NCI-H128 (cell line): ENCODE results near the gene SREBF1.

Experiments used
- DNase-seq: peaks from one replicate; lab custom pipeline; 2025; ENCODE audit not compliant: unreplicated experiment; lab: John Stamatoyannopoulos, UW

SREBF1 gene

GRCh38 chr17:17783116-17783824, 53.5 kb downstream of the SREBF1 start:
- peak; percentile 71 for DNase-seq

GRCh38 chr17:17782523-17783115, 54.2 kb downstream of the SREBF1 start:
- no peak for DNase-seq

GRCh38 chr17:17781591-17782496, 54.9 kb downstream of the SREBF1 start:
- DNase-seq, result no peak

GRCh38 chr17:17780922-17781590, 55.7 kb downstream of the SREBF1 start:
- DNase-seq, result no peak

GRCh38 chr17:17779015-17779611, 57.7 kb downstream of the SREBF1 start:
- DNase-seq, result no peak

- no peak for DNase-seq
Measured at GRCh38 chr17:17778308-17779014, 58.3 kb downstream of the SREBF1 start.

- DNase-seq, result no peak
Measured at GRCh38 chr17:17776889-17777288, 59.9 kb downstream of the SREBF1 start.

- no peak for DNase-seq
Measured at GRCh38 chr17:17774009-17774881, 62.5 kb downstream of the SREBF1 start.

GRCh38 chr17:17772231-17772630, 64.6 kb downstream of the SREBF1 start:
- DNase-seq, result no peak

GRCh38 chr17:17771498-17772201, 65.1 kb downstream of the SREBF1 start:
- no peak for DNase-seq

- DNase-seq, result no peak
Measured at GRCh38 chr17:17770632-17771044, 66.1 kb downstream of the SREBF1 start.

GRCh38 chr17:17769869-17770631, 66.7 kb downstream of the SREBF1 start:
- DNase-seq, result no peak

- no peak for DNase-seq
Measured at GRCh38 chr17:17768424-17769088, 68.2 kb downstream of the SREBF1 start.

GRCh38 chr17:17767887-17768418, 68.8 kb downstream of the SREBF1 start:
- no peak for DNase-seq

- DNase-seq, result no peak
Measured at GRCh38 chr17:17767154-17767869, 69.5 kb downstream of the SREBF1 start.

GRCh38 chr17:17766744-17767120, 70.1 kb downstream of the SREBF1 start:
- DNase-seq, result no peak
